GM12878 (cell line): ENCODE data around the gene ARHGAP5. TPM values are rescaled to one million over a fixed set of nuclear protein-coding genes. Genes with fewer than 3 reads are reported as not detected.

ENCODE experiments used
- ATAC-seq: fragments of 200-7000 bp; cut with Tn5 transposase; 3 replicates; pipeline ENCODE4 v1.9.1; 2020; ENCODE audit warnings: mild to moderate bottlenecking, moderate library complexity
- BruUV-seq: library from RNA; stranded (reverse); fragments of 400-500 nt; replicated peaks from 2 replicates; lab custom pipeline; 2021; lab: Mats Ljungman, UMichigan
- CTCF ChIA-PET: fragments of 300-600 bp; sonication (Branson Sonifier 250); formaldehyde crosslinking; extraction: SDS; loops from one replicate; lab custom pipeline; 2021; ENCODE audit warnings: inconsistent platforms; lab: Yijun Ruan, JAX
- POLR2A ChIA-PET: fragments of 350-600 bp; formaldehyde crosslinking; extraction: SDS; loops from one replicate; lab custom pipeline; 2021; ENCODE audit warnings: inconsistent platforms; lab: Charles Lee
- RAD21 ChIA-PET: fragments of 300-600 bp; sonication (Branson Sonifier 250); formaldehyde crosslinking; loops from one replicate; lab custom pipeline; 2023; ENCODE audit warnings: antibody characterized with exemption; ENCODE audit not compliant: unreplicated experiment; lab: Charles Lee
- SMC1A ChIA-PET: fragments of 300-600 bp; sonication (Branson Sonifier 250); formaldehyde crosslinking; loops from one replicate; lab custom pipeline; 2023; ENCODE audit not compliant: unreplicated experiment, uncharacterized antibody; lab: Charles Lee
- DNase-seq: peaks from one replicate; pipeline ENCODE4 v3.0.0-alpha.2; 2011; ENCODE audit warnings: low read depth, low spot score
- FAIRE-seq: peaks from 3 replicates; lab custom pipeline; 2011; peaks lifted over from hg19 to GRCh38; lab: Jason Lieb, UNC
- H2AFZ ChIP-seq: 2 replicates; pipeline ENCODE4 v1.6.0; 2011; ENCODE audit warnings: low read depth, low read length, control low read depth; ENCODE audit not compliant: control insufficient read depth
- H3K27ac ChIP-seq: 2 replicates; pipeline ENCODE4 v1.5.1; 2011; ENCODE audit warnings: control low read depth; ENCODE audit not compliant: control insufficient read depth, insufficient read depth
- H3K27me3 ChIP-seq, 2 experiments: replicated peaks in 1 of 2; 2 replicates each; pipeline versions ENCODE4 v1.6.0 to v1.6.1; 2011; ENCODE audit warnings: low read length in 1 of 2; ENCODE audit not compliant: control insufficient read depth in 2 of 2, insufficient read depth in 2 of 2
- H3K36me3 ChIP-seq, 2 experiments: 2 replicates each; pipeline ENCODE4 v1.5.1; 2011; ENCODE audit warnings: low read length in 1 of 2; ENCODE audit not compliant: control insufficient read depth in 2 of 2, insufficient read depth in 2 of 2
- H3K4me1 ChIP-seq: 2 replicates; pipeline ENCODE4 v1.6.1; 2011; ENCODE audit warnings: mild to moderate bottlenecking, low read length, moderate library complexity, mixed read lengths; ENCODE audit not compliant: control insufficient read depth, insufficient read depth
- H3K4me2 ChIP-seq: 2 replicates; pipeline ENCODE4 v1.6.0; 2011; ENCODE audit warnings: control low read depth; ENCODE audit not compliant: control insufficient read depth, insufficient read depth
- H3K4me3 ChIP-seq: fragments of 200-600 bp; sonication (generic); 2 replicates; pipeline ENCODE4 v1.5.1; 2016
- H3K79me2 ChIP-seq: 2 replicates; pipeline ENCODE4 v1.6.0; 2011; ENCODE audit warnings: low read length; ENCODE audit not compliant: control insufficient read depth, insufficient read depth
- H3K9ac ChIP-seq: 2 replicates; pipeline ENCODE4 v1.8.0; 2011; ENCODE audit warnings: low read length, control low read depth, mixed read lengths; ENCODE audit not compliant: control insufficient read depth, insufficient read depth
- H3K9me3 ChIP-seq: replicated peaks from 3 replicates; pipeline ENCODE4 v1.5.1; 2011; ENCODE audit warnings: mild to moderate bottlenecking, low read length; ENCODE audit not compliant: control insufficient read depth, insufficient read depth
- H4K20me1 ChIP-seq: 2 replicates; pipeline ENCODE4 v1.6.0; 2011; ENCODE audit not compliant: control insufficient read depth, insufficient read depth
- CEBPB ChIP-seq, 2 experiments: fragments of 150-350 bp in 1 of 2; IDR thresholded peaks; 2 replicates each; pipeline ENCODE4 v1.6.1; 2012 to 2014; ENCODE audit warnings: low read depth in 2 of 2, low read length in 2 of 2, borderline replicate concordance in 1 of 2, inconsistent platforms in 1 of 2
- DPF2 ChIP-seq: fragments of 450-650 bp; IDR thresholded peaks from 2 replicates; pipeline ENCODE4 v1.6.1; 2017; ENCODE audit warnings: mild to moderate bottlenecking
- IKZF1 ChIP-seq: fragments of 450-650 bp; conservative IDR thresholded peaks from 2 replicates; pipeline ENCODE4 v1.6.1; 2017; ENCODE audit warnings: antibody characterized with exemption, mild to moderate bottlenecking
- IKZF2 ChIP-seq, 2 experiments: fragments of 450-650 bp; IDR thresholded peaks; 2 replicates each; pipeline ENCODE4 v1.6.1; 2017; ENCODE audit warnings: mild to moderate bottlenecking in 2 of 2, moderate library complexity in 2 of 2
- MEF2B ChIP-seq: fragments of 450-650 bp; IDR thresholded peaks from 2 replicates; pipeline ENCODE4 v1.6.1; 2018; ENCODE audit warnings: mild to moderate bottlenecking, moderate library complexity; ENCODE audit not compliant: partially characterized antibody, poor library complexity, severe bottlenecking
- NFIC ChIP-seq: IDR thresholded peaks from 2 replicates; pipeline ENCODE4 v1.6.1; 2012; ENCODE audit warnings: low read depth, mild to moderate bottlenecking, inconsistent platforms, low read length, moderate library complexity
- NR2C1 ChIP-seq: fragments of 450-650 bp; IDR thresholded peaks from 2 replicates; pipeline ENCODE4 v1.6.1; 2017; ENCODE audit warnings: antibody characterized with exemption, mild to moderate bottlenecking, moderate library complexity
- RAD51 ChIP-seq: fragments of 450-650 bp; IDR thresholded peaks from 2 replicates; pipeline ENCODE4 v1.6.1; 2016; ENCODE audit warnings: moderate library complexity, mild to moderate bottlenecking, inconsistent platforms
- SMAD1 ChIP-seq: fragments of 450-650 bp; IDR thresholded peaks from 2 replicates; pipeline ENCODE4 v1.6.1; 2018; ENCODE audit warnings: mild to moderate bottlenecking, low read depth; ENCODE audit not compliant: partially characterized antibody
- SPI1 ChIP-seq: IDR thresholded peaks from 2 replicates; pipeline ENCODE4 v1.6.1; 2011; ENCODE audit warnings: low read depth, mild to moderate bottlenecking, low read length, moderate library complexity, borderline replicate concordance; ENCODE audit not compliant: insufficient read depth
- SUPT20H ChIP-seq: IDR thresholded peaks from 2 replicates; pipeline ENCODE4 v1.6.1; 2011; ENCODE audit warnings: low read depth, mild to moderate bottlenecking, low read length, moderate library complexity, borderline replicate concordance; ENCODE audit not compliant: control insufficient read depth
- YY1 ChIP-seq: IDR thresholded peaks from 2 replicates; pipeline ENCODE4 v1.6.1; 2011; ENCODE audit warnings: low read depth, mild to moderate bottlenecking, low read length
- ZNF687 ChIP-seq: fragments of 450-650 bp; IDR thresholded peaks from 2 replicates; pipeline ENCODE4 v1.6.1; 2017; ENCODE audit warnings: mild to moderate bottlenecking, moderate library complexity
- WGBS: methylation state at CpG from one replicate; pipeline ENCODE4 v1.1.6; 2016; ENCODE audit warnings: low lambda C conversion rate; ENCODE audit not compliant: insufficient replicate concordance, insufficient coverage; ENCODE audit errors: missing lambda C conversion rate; 5-methylcytosine and 5-hydroxymethylcytosine counted together
- in situ Hi-C: fragments of 300-500 bp; cut with MboI; formaldehyde crosslinking; loops from 9 replicates; pipeline ENCODE4 v1.14.3; 2018; ENCODE audit warnings: mixed read lengths
- intact Hi-C: fragments of 100-400 bp; cut with micrococcal nuclease; formaldehyde crosslinking; loops from one replicate; pipeline ENCODE4 v1.14.2; 2022; ENCODE audit not compliant: unreplicated experiment
- polyA plus RNA-seq, 11 experiments: library from polyadenylated mRNA; depleted of rRNA in 4 of 11; unstranded in 6 of 11; stranded (reverse) in 5 of 11; fragments of >200 nt; fragmentation: Nextera tagmentation in 4 of 11; fragmentation: Illumina TruSeq in 1 of 11; extraction: Ambion mirVana in 4 of 11; extraction: Trizol in 1 of 11; gene quantifications; 1 replicate in 1 of 11; 2 replicates in 10 of 11; pipeline versions ENCODE4 v1.2.1 to v1.2.3, GENCODE V29; 2011 to 2016; ENCODE audit warnings: inconsistent platforms in 2 of 11, missing spikeins in 2 of 11, low read depth in 1 of 11
- total RNA-seq, 4 experiments: library from RNA; depleted of rRNA in 3 of 4; stranded (reverse); fragments of >200 nt in 3 of 4; fragmentation: Illumina TruSeq in 1 of 4; extraction: Trizol in 1 of 4; gene quantifications; 2 replicates each; pipeline versions ENCODE4 v1.2.1 to v1.2.3, GENCODE V29; 2013 to 2021
- TF ChIP-seq, protein P1 (sequence below): fragments of 450-650 bp; IDR thresholded peaks from 2 replicates; pipeline ENCODE4 v1.6.1; 2017; ENCODE audit warnings: low read depth, mild to moderate bottlenecking, moderate library complexity
- TF ChIP-seq, protein P2 (sequence below): fragments of 450-650 bp; IDR thresholded peaks from 2 replicates; pipeline ENCODE4 v1.6.1; 2014; ENCODE audit warnings: mild to moderate bottlenecking

The ARHGAP5 gene
- total and polyA plus RNA-seq, 10 of the 15 experiments (the other 5 are each of a cell fraction or from before 2014, with no cell fraction given) = 0.91 to 19.6 (median 7.2) TPM

DNA sequence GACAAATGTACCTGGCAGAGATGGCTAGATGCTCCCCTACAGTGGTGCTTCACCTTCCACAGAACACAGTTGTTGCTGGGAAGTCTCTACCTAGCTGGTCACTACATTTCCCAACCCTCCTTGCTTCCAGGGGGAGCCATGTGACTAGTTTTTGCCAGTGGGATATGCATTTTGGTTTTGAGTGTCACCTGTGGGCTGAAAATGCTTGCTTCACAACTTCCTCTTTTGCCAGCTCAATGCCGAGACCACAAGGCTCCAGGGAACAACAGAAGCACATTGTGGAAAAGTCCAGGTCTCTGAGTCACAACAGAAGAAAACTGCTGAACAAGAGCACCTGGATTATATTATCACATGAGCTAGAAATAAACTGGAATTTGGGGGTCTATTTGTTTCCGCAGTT lies 48.5 kb upstream of the ARHGAP5 start:
- Histone ChIP-seq H2AFZ (no peak overlapping the region), H3K79me2 (no peaks in the 10 kb centered on the region), H3K4me2 (no peak overlapping the region), H3K27ac (no peak overlapping the region), H3K27me3 (no peaks in the 10 kb centered on the region), H3K9me3 (no peaks in the 10 kb centered on the region), H3K4me3 (no peak overlapping the region), H3K9ac (no peak overlapping the region), H3K4me1 (no peaks in the 10 kb centered on the region), H4K20me1 (no peaks in the 10 kb centered on the region), H3K36me3 (no peaks in the 10 kb centered on the region)
- DNase-seq (no peak), FAIRE-seq (no peak), ATAC-seq (peak; percentile 63)
- BruUV-seq = no TSS peak
- RAD21 ChIA-PET = interaction anchor here (0.9 kb wide), 1 partner anchor 19 kb away, joined by 3 read pairs; no protein-coding TSS in a partner anchor
- in situ Hi-C loops = no loop called here
- SMC1A ChIA-PET = interaction anchor here (1.0 to 1.3 kb wide), 4 partner anchors 10 to 24 kb away, joined by 3 to 4 read pairs (median 3); no protein-coding TSS in a partner anchor
- WGBS = 0% methylated on average over 2 of the region's 2 CpGs
- intact Hi-C loops = no loop called here
- POLR2A ChIA-PET = no interaction called here
- CTCF ChIA-PET = interaction anchor here (0.9 to 1.2 kb wide), 3 partner anchors 9 to 225 kb away, joined by 3 to 4 read pairs (median 3); no protein-coding TSS in a partner anchor
- TF ChIP-seq NFIC (no peak), SPI1 (peak; percentile 34; the same call in 1 of the 2 replicates), SUPT20H (no peak), IKZF2 (IDR thresholded peaks at IDR 0.05) (peak; percentile 47 to 63; a peak in 2 of 4 replicates), YY1 (no peak), CEBPB (IDR thresholded peaks at IDR 0.05; ENCODE audit: borderline replicate concordance in 1 of 2, low read depth in 2 of 2, low read length in 2 of 2) (no peak), ZNF687 (no peak), NR2C1 (0 out of 2 replicates have a peak, but pooled peaks have one; percentile 8), SMAD1 (no peak), MEF2B (peak; percentile 28), DPF2 (0 out of 2 replicates have a peak, but pooled peaks have one; percentile 26), RAD51 (peak; percentile 65; the same call in 1 of the 2 replicates), IKZF1 (peak; percentile 82)
- TF ChIP-seq, protein P1, sequence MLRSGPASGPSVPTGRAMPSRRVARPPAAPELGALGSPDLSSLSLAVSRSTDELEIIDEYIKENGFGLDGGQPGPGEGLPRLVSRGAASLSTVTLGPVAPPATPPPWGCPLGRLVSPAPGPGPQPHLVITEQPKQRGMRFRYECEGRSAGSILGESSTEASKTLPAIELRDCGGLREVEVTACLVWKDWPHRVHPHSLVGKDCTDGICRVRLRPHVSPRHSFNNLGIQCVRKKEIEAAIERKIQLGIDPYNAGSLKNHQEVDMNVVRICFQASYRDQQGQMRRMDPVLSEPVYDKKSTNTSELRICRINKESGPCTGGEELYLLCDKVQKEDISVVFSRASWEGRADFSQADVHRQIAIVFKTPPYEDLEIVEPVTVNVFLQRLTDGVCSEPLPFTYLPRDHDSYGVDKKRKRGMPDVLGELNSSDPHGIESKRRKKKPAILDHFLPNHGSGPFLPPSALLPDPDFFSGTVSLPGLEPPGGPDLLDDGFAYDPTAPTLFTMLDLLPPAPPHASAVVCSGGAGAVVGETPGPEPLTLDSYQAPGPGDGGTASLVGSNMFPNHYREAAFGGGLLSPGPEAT = peak; percentile 29; the same call in 1 of the 2 replicates
- TF ChIP-seq, protein P2, sequence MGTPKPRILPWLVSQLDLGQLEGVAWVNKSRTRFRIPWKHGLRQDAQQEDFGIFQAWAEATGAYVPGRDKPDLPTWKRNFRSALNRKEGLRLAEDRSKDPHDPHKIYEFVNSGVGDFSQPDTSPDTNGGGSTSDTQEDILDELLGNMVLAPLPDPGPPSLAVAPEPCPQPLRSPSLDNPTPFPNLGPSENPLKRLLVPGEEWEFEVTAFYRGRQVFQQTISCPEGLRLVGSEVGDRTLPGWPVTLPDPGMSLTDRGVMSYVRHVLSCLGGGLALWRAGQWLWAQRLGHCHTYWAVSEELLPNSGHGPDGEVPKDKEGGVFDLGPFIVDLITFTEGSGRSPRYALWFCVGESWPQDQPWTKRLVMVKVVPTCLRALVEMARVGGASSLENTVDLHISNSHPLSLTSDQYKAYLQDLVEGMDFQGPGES = no peak
